Adrenal gland (tissue), 5 donors: ENCODE data around the gene EML6.

Source experiments
- POLR2A ChIP-seq, 2 donors: fragments of 450-650 bp; IDR thresholded peaks; one replicate each; pipeline ENCODE4 v1.6.1; 2017; ENCODE audit warnings: antibody characterized with exemption in 2 of 2, mild to moderate bottlenecking in 2 of 2, moderate library complexity in 1 of 2
- TF ChIP-seq, protein P1 (sequence below), 6 experiments: fragments of 450-650 bp in 4 of 6; fragments of 200-600 bp in 2 of 6; sonication (generic) in 1 of 6; IDR thresholded peaks; 1 replicate in 5 of 6; 2 replicates in 1 of 6; pipeline versions ENCODE4 v1.5.1 to v1.8.0; 2016 to 2021; ENCODE audit warnings: antibody characterized with exemption in 6 of 6, mild to moderate bottlenecking in 2 of 6, moderate library complexity in 1 of 6
- donor health status: DM: no; HTN: no; CAD: no.

DNA sequence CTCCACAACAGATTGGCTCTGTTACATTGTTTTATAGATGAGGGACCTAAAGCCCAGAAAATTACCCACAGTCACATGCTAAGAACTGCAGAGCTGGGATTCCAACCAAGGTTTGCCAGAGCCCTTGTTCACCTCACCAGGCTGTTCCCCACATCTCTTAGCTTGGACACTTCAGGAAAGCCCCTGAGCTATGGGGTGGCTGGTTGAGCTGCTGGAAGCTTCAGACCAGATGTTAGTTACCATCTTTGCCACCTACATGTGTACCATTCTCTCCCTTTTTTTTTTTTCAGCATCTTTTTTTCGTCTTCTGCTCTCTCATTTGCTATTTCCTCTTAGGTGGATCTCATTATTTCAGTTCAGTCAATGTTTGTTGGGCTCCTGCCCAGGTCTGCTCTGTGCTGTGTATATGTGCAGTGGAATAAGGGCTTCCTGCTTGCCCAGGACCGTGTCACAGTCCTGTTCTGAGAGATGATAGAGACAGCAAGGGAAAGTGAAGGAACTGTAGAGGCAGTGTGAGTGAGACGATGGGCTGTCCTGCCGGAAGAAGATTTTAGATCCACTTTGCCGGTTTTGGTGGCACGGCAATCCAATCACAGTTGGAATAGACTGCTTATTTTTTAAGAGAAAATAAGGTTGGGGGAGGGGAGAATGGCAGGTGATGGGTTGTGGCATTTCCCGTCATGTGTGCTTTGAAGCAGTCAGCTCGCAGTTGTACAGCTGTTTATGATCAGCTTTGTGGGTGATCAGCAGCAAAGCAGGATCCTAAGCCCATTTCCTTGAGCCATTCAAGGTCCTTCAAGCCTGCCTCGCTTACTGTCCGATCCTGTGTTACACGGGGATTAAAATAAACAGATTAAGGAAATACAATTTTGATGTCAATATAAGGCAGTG lies 174.2 kb downstream of the EML6 start:
- TF ChIP-seq, protein P1, sequence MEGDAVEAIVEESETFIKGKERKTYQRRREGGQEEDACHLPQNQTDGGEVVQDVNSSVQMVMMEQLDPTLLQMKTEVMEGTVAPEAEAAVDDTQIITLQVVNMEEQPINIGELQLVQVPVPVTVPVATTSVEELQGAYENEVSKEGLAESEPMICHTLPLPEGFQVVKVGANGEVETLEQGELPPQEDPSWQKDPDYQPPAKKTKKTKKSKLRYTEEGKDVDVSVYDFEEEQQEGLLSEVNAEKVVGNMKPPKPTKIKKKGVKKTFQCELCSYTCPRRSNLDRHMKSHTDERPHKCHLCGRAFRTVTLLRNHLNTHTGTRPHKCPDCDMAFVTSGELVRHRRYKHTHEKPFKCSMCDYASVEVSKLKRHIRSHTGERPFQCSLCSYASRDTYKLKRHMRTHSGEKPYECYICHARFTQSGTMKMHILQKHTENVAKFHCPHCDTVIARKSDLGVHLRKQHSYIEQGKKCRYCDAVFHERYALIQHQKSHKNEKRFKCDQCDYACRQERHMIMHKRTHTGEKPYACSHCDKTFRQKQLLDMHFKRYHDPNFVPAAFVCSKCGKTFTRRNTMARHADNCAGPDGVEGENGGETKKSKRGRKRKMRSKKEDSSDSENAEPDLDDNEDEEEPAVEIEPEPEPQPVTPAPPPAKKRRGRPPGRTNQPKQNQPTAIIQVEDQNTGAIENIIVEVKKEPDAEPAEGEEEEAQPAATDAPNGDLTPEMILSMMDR (IDR thresholded peaks at IDR 0.05) = no peak
- TF ChIP-seq POLR2A (IDR thresholded peaks at IDR 0.05) = no peak
